CD4-positive, alpha-beta T cell (primary cell): ENCODE data around the gene NYAP2. TPM values are rescaled to one million over a fixed set of nuclear protein-coding genes. Genes with fewer than 3 reads are reported as not detected.

ENCODE experiments used
- ATAC-seq: fragments of 200-7000 bp; cut with Tn5 transposase; one replicate; pipeline ENCODE4 v1.10.0; 2022; ENCODE audit warnings: mild to moderate bottlenecking; ENCODE audit not compliant: poor library complexity
- CTCF ChIA-PET: fragments of 350-600 bp; sonication (Branson Sonifier 250); formaldehyde crosslinking; loops from one replicate; lab custom pipeline; 2021; ENCODE audit warnings: antibody characterized with exemption, inconsistent platforms; lab: Charles Lee
- POLR2A ChIA-PET: fragments of 350-600 bp; sonication (Branson Sonifier 250); formaldehyde crosslinking; loops from one replicate; lab custom pipeline; 2021; ENCODE audit warnings: antibody characterized with exemption, inconsistent platforms; lab: Charles Lee
- DNase-seq, 14 experiments: peaks; one replicate each; pipeline ENCODE4 v3.0.0-alpha.2; 2013 to 2020; ENCODE audit warnings: mixed read lengths in 2 of 14
- H3K27ac ChIP-seq, 2 donors: one replicate each; pipeline versions ENCODE4 v1.5.1 to v1.7.0; 2013; ENCODE audit warnings: low read length in 2 of 2, low read depth in 1 of 2, mild to moderate bottlenecking in 1 of 2
- H3K27me3 ChIP-seq, 2 experiments: 1 replicate in 1 of 2; 2 replicates in 1 of 2; pipeline versions ENCODE4 v1.6.1 to v1.7.0; 2013; ENCODE audit warnings: low read length in 2 of 2, control low read depth in 1 of 2, mild to moderate bottlenecking in 1 of 2, moderate library complexity in 1 of 2; ENCODE audit not compliant: insufficient read depth in 2 of 2, control insufficient read depth in 1 of 2
- H3K36me3 ChIP-seq: one replicate; pipeline ENCODE4 v1.6.1; 2013; ENCODE audit warnings: low read length, control low read depth; ENCODE audit not compliant: insufficient read depth
- H3K4me1 ChIP-seq: one replicate; pipeline ENCODE4 v1.6.1; 2013; ENCODE audit warnings: low read length, control low read depth; ENCODE audit not compliant: insufficient read depth
- H3K4me3 ChIP-seq: one replicate; pipeline ENCODE4 v1.5.1; 2013; ENCODE audit warnings: mild to moderate bottlenecking, low read length, moderate library complexity
- H3K9me3 ChIP-seq, 2 experiments: 1 replicate in 1 of 2; 2 replicates in 1 of 2; pipeline versions ENCODE4 v1.6.1 to v1.7.0; 2013; ENCODE audit warnings: low read length in 2 of 2, mild to moderate bottlenecking in 2 of 2, control low read depth in 1 of 2, moderate library complexity in 1 of 2; ENCODE audit not compliant: control insufficient read depth in 1 of 2, insufficient read depth in 1 of 2
- H3K27ac Mint-ChIP-seq: one replicate; pipeline ENCODE4 v1.8.0; 2020; ENCODE audit warnings: mixed read lengths
- H3K27me3 Mint-ChIP-seq: one replicate; pipeline ENCODE4 v1.8.0; 2021; ENCODE audit warnings: mixed read lengths
- H3K36me3 Mint-ChIP-seq: one replicate; pipeline ENCODE4 v1.8.0; 2021; ENCODE audit warnings: low read depth, mixed read lengths
- H3K4me1 Mint-ChIP-seq: one replicate; pipeline ENCODE4 v1.8.0; 2021; ENCODE audit warnings: low read depth, mixed read lengths
- H3K4me3 Mint-ChIP-seq: one replicate; pipeline ENCODE4 v1.8.0; 2020; ENCODE audit warnings: mild to moderate bottlenecking, mixed read lengths
- H3K9me3 Mint-ChIP-seq: one replicate; pipeline ENCODE4 v1.8.0; 2020; ENCODE audit warnings: mixed read lengths
- CTCF ChIP-seq: fragments of 200-600 bp; IDR thresholded peaks from one replicate; pipeline ENCODE4 v1.8.0; 2022; ENCODE audit warnings: antibody characterized with exemption, mild to moderate bottlenecking
- intact Hi-C, 2 experiments: fragments of 100-400 bp; cut with DNase I in 1 of 2; cut with micrococcal nuclease in 1 of 2; formaldehyde crosslinking; loops; one replicate each; pipeline versions ENCODE4 v1.15.1 to v1.9.0; 2023 to 2025; cut with DNase I, micrococcal nuclease
- total RNA-seq, 174 experiments: library from RNA in 2 of 174; stranded (reverse) in 2 of 174; gene quantifications; one replicate each; pipeline ENCODE4 v1.2.3 and lab custom pipeline; 2021 to 2026

The NYAP2 gene
- total RNA-seq, 2 experiments from 2014 or later = not detected

- H3K27me3 Mint-ChIP-seq = peaks cover 27% of the 10 kb centered on the region
- no peaks in the 10 kb centered on the region for H3K4me1 Mint-ChIP-seq
- intact Hi-C loops = no loop called here
- no peaks in the 10 kb centered on the region for H3K36me3 ChIP-seq
- H3K27me3 ChIP-seq = no peaks in the 10 kb centered on the region
- H3K27ac Mint-ChIP-seq = no peak overlapping the region
- no peak overlapping the region for H3K27ac ChIP-seq
- no peaks in the 10 kb centered on the region for H3K4me1 ChIP-seq
- H3K9me3 ChIP-seq = no peaks in the 10 kb centered on the region
- CTCF ChIA-PET = no interaction called here
- no peak for TF ChIP-seq CTCF
- ATAC-seq = no peak
- H3K36me3 Mint-ChIP-seq = no peaks in the 10 kb centered on the region
- no peaks in the 10 kb centered on the region for H3K9me3 Mint-ChIP-seq
- POLR2A ChIA-PET = no interaction called here
- H3K4me3 Mint-ChIP-seq = no peak overlapping the region
- no peak for DNase-seq
- no peak overlapping the region for H3K4me3 ChIP-seq
Measured at GRCh38 chr2:225456619-225457260, 57.2 kb downstream of the NYAP2 start.

- peaks cover 27% of the 10 kb centered on the region for H3K27me3 Mint-ChIP-seq
- no peaks in the 10 kb centered on the region for H3K36me3 Mint-ChIP-seq
- H3K4me3 Mint-ChIP-seq = no peak overlapping the region
- no peak overlapping the region for H3K27ac Mint-ChIP-seq
- no peak overlapping the region for H3K27ac ChIP-seq
- no peaks in the 10 kb centered on the region for H3K9me3 ChIP-seq
- H3K9me3 Mint-ChIP-seq = no peaks in the 10 kb centered on the region
- intact Hi-C loops = no loop called here
- H3K4me1 ChIP-seq = no peaks in the 10 kb centered on the region
- ATAC-seq (no peak), DNase-seq (no peak)
- H3K27me3 ChIP-seq = no peaks in the 10 kb centered on the region
- no peak overlapping the region for H3K4me3 ChIP-seq
- TF ChIP-seq CTCF = no peak
- no peaks in the 10 kb centered on the region for H3K36me3 ChIP-seq
- H3K4me1 Mint-ChIP-seq = no peaks in the 10 kb centered on the region
- CTCF ChIA-PET = no interaction called here
- POLR2A ChIA-PET = no interaction called here
Measured at GRCh38 chr2:225457482-225457881, 58.0 kb downstream of the NYAP2 start.

- no peak for ATAC-seq
- no peak overlapping the region for H3K4me3 ChIP-seq
- intact Hi-C loops = no loop called here
- ChIA-PET CTCF (no interaction called here), POLR2A (no interaction called here)
- H3K27ac ChIP-seq = no peak overlapping the region
- H3K4me1 ChIP-seq = no peaks in the 10 kb centered on the region
- no peaks in the 10 kb centered on the region for H3K27me3 ChIP-seq
- no peaks in the 10 kb centered on the region for H3K9me3 ChIP-seq
- no peaks in the 10 kb centered on the region for H3K36me3 Mint-ChIP-seq
- DNase-seq = no peak
- H3K4me3 Mint-ChIP-seq = no peak overlapping the region
- H3K9me3 Mint-ChIP-seq = no peaks in the 10 kb centered on the region
- H3K4me1 Mint-ChIP-seq = peaks cover 6% of the 10 kb centered on the region
- TF ChIP-seq CTCF = no peak
- H3K27ac Mint-ChIP-seq = no peak overlapping the region
- no peaks in the 10 kb centered on the region for H3K36me3 ChIP-seq
- peaks cover 27% of the 10 kb centered on the region for H3K27me3 Mint-ChIP-seq
Measured at GRCh38 chr2:225458431-225459117, 59.1 kb downstream of the NYAP2 start.
